Measurements from ENCODE around the gene SPAG17. TPM values are rescaled to one million over a fixed set of nuclear protein-coding genes. Genes with fewer than 3 reads are reported as not detected.

Gene SPAG17
- total RNA-seq, 1 donor from 2014 or later, result 1.6 TPM

GRCh38 chr1:118132000-118132399 lies 53.0 kb downstream of the SPAG17 start:
- no peaks in the 10 kb centered on the region for H3K36me3 Mint-ChIP-seq

DNA sequence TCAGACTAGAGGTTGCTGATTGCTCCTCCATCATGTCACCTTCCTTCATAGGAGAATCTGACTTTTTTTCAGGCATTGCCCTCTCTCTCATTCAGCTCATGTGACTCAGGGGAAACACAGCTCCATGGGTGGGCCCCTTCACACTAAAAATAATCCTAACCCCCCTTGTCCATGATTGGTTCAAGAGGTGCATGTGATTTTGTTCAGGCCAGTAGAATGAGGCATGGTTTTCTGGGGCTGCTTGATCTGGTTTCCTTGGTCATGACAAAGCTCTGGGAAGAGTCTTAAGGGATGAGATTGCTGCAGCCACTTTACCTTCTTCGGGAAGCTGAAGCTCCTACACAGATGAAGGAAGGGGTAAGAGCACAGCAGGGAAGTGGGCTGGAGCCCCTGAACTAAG lies 56.3 kb downstream of the SPAG17 start:
- Mint-ChIP-seq H3K4me3 (no peak overlapping the region), H3K9me3 (no peaks in the 10 kb centered on the region), H3K36me3 (no peaks in the 10 kb centered on the region), H3K27ac (no peak overlapping the region), H3K27me3 (ENCODE audit: insufficient read depth, low read depth) (no peaks in the 10 kb centered on the region), H3K4me1 (peaks cover 4% of the 10 kb centered on the region)
- Histone ChIP-seq H2AFZ (replicated peaks) (no peak overlapping the region), H3K27me3 (no peaks in the 10 kb centered on the region), H3K36me3 (no peaks in the 10 kb centered on the region), H4K20me1 (ENCODE audit: low read depth) (no peaks in the 10 kb centered on the region), H3K4me2 (no peak overlapping the region), H3F3A (ENCODE audit: low read depth) (no peaks in the 10 kb centered on the region), H3K9ac (no peak overlapping the region), H3K27ac (no peak overlapping the region), H3K4me3 (no peak overlapping the region), H3K9me3 (ENCODE audit: low read depth) (no peaks in the 10 kb centered on the region), H3K79me2 (ENCODE audit: low read depth) (no peaks in the 10 kb centered on the region), H3K4me1 (no peaks in the 10 kb centered on the region)
- TF ChIP-seq CTCF (IDR thresholded peaks at IDR 0.05) (no peak), EZH2 (IDR thresholded peaks at IDR 0.05) (no peak), EZH2phosphoT487 (IDR thresholded peaks at IDR 0.05) (no peak)
- DNase-seq (ENCODE audit: low spot score), result no peak

More at GRCh38 chr1:118132000-118132399, 53.0 kb downstream of the SPAG17 start:
- Histone ChIP-seq H3K79me2 (ENCODE audit: low read depth) (no peaks in the 10 kb centered on the region), H3K4me1 (no peaks in the 10 kb centered on the region), H4K20me1 (ENCODE audit: low read depth) (no peaks in the 10 kb centered on the region), H2AFZ (replicated peaks) (no peak overlapping the region), H3K9ac (no peak overlapping the region), H3K4me2 (no peak overlapping the region), H3K27ac (no peak overlapping the region), H3K36me3 (no peaks in the 10 kb centered on the region), H3F3A (ENCODE audit: low read depth) (no peaks in the 10 kb centered on the region), H3K9me3 (ENCODE audit: low read depth) (no peaks in the 10 kb centered on the region), H3K27me3 (no peaks in the 10 kb centered on the region), H3K4me3 (no peak overlapping the region)
- H3K4me1 Mint-ChIP-seq, result peaks cover 15% of the 10 kb centered on the region
- no peaks in the 10 kb centered on the region for H3K9me3 Mint-ChIP-seq
- no peak overlapping the region for H3K27ac Mint-ChIP-seq
- TF ChIP-seq EZH2phosphoT487 (IDR thresholded peaks at IDR 0.05) (no peak), CTCF (IDR thresholded peaks at IDR 0.05) (no peak), EZH2 (IDR thresholded peaks at IDR 0.05) (no peak)
- no peaks in the 10 kb centered on the region for H3K27me3 Mint-ChIP-seq (ENCODE audit: insufficient read depth, low read depth)
- DNase-seq (ENCODE audit: low spot score), result no peak
- H3K4me3 Mint-ChIP-seq, result no peak overlapping the region

DNA sequence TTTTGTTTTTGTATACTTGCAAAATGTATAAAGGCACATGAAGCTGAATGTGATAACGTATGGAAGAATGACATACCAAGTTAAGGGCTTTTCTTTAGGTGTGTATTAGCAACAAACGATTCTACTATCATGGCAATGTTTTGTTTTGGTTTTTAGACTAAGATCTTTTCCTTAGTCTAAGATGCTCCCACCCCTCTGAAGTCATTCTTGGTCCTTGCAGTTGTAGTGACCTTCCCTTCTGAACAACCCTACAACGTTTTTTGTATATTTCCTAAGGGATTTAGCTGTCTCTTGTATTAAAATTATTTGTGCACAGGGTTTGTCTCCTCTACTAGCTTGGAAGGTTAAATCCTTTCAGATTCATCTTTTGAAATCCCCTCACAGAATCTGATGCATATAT lies 61.0 kb downstream of the SPAG17 start:
- Histone ChIP-seq H3K4me3 (no peak overlapping the region), H3K27ac (no peak overlapping the region), H2AFZ (replicated peaks) (no peak overlapping the region), H3F3A (ENCODE audit: low read depth) (no peaks in the 10 kb centered on the region), H3K4me2 (no peak overlapping the region), H3K4me1 (no peaks in the 10 kb centered on the region), H4K20me1 (ENCODE audit: low read depth) (no peaks in the 10 kb centered on the region), H3K9me3 (ENCODE audit: low read depth) (no peaks in the 10 kb centered on the region), H3K9ac (no peak overlapping the region), H3K36me3 (no peaks in the 10 kb centered on the region), H3K27me3 (no peaks in the 10 kb centered on the region), H3K79me2 (ENCODE audit: low read depth) (no peaks in the 10 kb centered on the region)
- no peak overlapping the region for H3K4me3 Mint-ChIP-seq
- peaks cover 8% of the 10 kb centered on the region for H3K4me1 Mint-ChIP-seq
- DNase-seq (ENCODE audit: low spot score), result no peak
- no peaks in the 10 kb centered on the region for H3K27me3 Mint-ChIP-seq (ENCODE audit: insufficient read depth, low read depth)
- H3K9me3 Mint-ChIP-seq, result no peaks in the 10 kb centered on the region
- H3K36me3 Mint-ChIP-seq, result no peaks in the 10 kb centered on the region
- TF ChIP-seq EZH2 (IDR thresholded peaks at IDR 0.05), result no peak
- TF ChIP-seq CTCF (IDR thresholded peaks at IDR 0.05), result no peak
- H3K27ac Mint-ChIP-seq, result no peak overlapping the region
